Lower leg skin (tissue), 4 donors: ENCODE results near the gene SUFU. TPM values are rescaled to one million over a fixed set of nuclear protein-coding genes. Genes with fewer than 3 reads are reported as not detected.

Experiments used
- DNase-seq, 2 donors: peaks; one replicate each; pipeline ENCODE4 v3.0.0-alpha.2; 2019; ENCODE audit warnings: low spot score in 2 of 2
- H3K4me3 ChIP-seq: fragments of 200-600 bp; sonication (generic); 2 replicates; pipeline ENCODE4 v1.5.1; 2017; ENCODE audit warnings: mild to moderate bottlenecking, low read depth; ENCODE audit not compliant: poor library complexity, severe bottlenecking
- CTCF ChIP-seq, 3 donors: fragments of 450-650 bp; IDR thresholded peaks; one replicate each; pipeline ENCODE4 v1.5.1; 2016; ENCODE audit warnings: antibody characterized with exemption in 3 of 3, mild to moderate bottlenecking in 3 of 3, moderate library complexity in 2 of 3
- POLR2A ChIP-seq, 2 donors: fragments of 450-650 bp; IDR thresholded peaks; one replicate each; pipeline ENCODE4 v1.6.1; 2016 to 2017; ENCODE audit warnings: antibody characterized with exemption in 2 of 2, mild to moderate bottlenecking in 1 of 2, moderate library complexity in 1 of 2
- WGBS, 2 donors: methylation state at CpG; one replicate each; pipeline ENCODE4 v1.1.5; 2018; 5-methylcytosine and 5-hydroxymethylcytosine counted together
- intact Hi-C: fragments of 100-400 bp; cut with DNase I; formaldehyde crosslinking; loops from one replicate; pipeline ENCODE4 v1.15.0; 2023; ENCODE audit warnings: low total_unique reads
- total RNA-seq, 4 donors: library from RNA; depleted of rRNA; stranded (reverse); fragments of >200 nt; gene quantifications; one replicate each; pipeline ENCODE4 v1.1.0, GENCODE V29; 2016

The SUFU gene
- total RNA-seq, 4 donors from 2014 or later = 15.8 to 19.8 (median 18.0) TPM

DNA sequence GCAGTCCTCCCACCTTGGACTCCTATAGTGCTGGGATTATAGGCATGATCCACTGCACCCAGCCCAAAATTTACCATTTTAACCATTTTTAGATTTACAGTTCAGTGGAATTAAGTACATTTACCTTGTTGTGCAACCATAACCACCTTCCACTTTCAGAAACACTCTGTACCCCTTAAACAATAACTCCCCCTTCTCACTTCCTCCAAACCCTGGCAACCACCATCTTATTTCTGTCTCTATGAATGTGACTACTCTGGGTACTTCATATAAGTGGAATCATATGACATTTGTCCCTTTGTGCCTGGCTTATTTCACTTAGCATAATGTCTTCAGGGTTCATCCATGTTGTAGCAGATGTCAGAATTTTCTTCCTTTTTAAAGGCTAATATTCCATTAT, 33.6 kb downstream of the SUFU start:
- no peak overlapping the region for H3K4me3 ChIP-seq
- DNase-seq = no peak
- intact Hi-C loops = no loop called here
- TF ChIP-seq CTCF (IDR thresholded peaks at IDR 0.05) (no peak), POLR2A (IDR thresholded peaks at IDR 0.05) (no peak)

DNA sequence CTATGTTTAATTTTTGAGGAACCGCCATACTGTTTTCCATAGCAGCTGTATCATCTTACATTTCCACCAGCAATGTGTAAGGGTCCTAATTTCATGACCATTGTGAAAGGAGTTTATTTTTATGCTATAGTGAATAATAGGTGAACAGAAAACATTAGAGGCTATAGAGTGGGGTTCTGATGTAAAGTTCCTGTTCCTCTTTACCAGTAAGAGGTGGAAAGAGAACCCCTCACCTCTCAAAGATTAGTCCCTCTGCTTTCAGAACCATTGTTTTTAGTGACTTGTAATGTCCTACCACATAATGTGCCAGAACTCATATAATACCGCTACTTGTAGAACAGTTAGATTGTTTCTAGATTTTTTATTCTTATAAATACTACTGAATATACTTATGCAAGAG, 34.2 kb downstream of the SUFU start:
- intact Hi-C loops = no loop called here
- 96 to 97% methylated on average over 2 of the region's 2 CpGs for WGBS, 2 donors
- no peak overlapping the region for H3K4me3 ChIP-seq
- no peak for DNase-seq
- TF ChIP-seq CTCF (IDR thresholded peaks at IDR 0.05) (no peak), POLR2A (IDR thresholded peaks at IDR 0.05) (no peak)

DNA sequence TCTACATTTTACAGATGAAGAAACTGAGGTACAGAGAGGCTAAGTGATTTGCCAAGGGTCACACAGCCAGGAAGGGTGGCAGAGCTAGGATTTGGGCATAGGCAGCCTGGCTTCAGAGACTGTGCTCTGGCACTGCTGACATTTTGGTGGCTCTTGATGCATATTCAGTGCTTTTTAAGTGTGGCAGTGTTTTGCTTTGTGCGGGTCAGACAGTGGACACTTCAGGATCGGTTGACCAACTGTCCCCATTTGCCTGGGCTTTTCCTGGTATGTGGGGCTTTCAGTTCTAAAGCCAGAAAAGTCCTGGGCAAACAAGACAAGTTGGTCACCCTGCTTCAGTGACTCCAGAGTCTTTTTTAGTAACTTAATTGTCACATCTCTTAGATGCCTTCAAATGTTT, 35.0 kb downstream of the SUFU start:
- WGBS, 2 donors = 84 to 87% methylated on average over 2 of the region's 2 CpGs
- TF ChIP-seq CTCF (IDR thresholded peaks at IDR 0.05) (no peak), POLR2A (IDR thresholded peaks at IDR 0.05) (no peak)
- DNase-seq = no peak
- intact Hi-C loops = no loop called here
- no peak overlapping the region for H3K4me3 ChIP-seq

- TF ChIP-seq POLR2A (IDR thresholded peaks at IDR 0.05) (no peak), CTCF (IDR thresholded peaks at IDR 0.05) (no peak)
- WGBS, 2 donors = 69 to 82% methylated on average over 1 of the region's 1 CpG
Observed at GRCh38 chr10:102540023-102540422, 36.3 kb downstream of the SUFU start.

DNA sequence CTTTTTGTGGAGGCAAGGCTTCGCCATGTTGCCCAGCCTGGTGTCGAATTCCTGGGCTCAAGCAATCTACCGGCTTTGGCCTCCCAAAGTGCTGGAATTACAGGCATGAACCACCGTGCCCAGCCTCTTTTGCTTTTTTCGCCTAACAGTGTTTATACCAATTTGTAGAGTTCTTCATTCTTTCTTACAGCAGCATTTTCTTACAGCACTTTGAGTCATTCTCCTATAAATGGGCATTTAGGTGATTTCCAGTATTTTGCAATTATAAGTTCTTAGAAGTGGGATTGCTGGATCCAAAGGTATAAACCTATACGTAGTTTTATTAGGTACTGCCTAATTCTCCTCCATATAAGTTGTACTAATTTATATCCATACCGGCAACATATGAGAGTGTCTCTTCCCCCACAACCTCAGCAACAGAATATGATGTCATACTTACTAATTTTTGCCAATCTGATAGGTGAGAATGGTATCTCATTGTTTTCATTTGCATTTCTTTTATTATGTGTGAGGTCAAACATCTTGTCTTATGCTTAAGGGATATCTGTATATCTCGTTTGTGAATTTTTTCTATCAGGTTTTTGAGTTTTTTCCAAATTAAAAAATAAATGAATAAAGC, 39.1 kb downstream of the SUFU start:
- 80 to 84% methylated on average over 8 of the region's 8 CpGs for WGBS, 2 donors
- intact Hi-C loops = no loop called here

More at GRCh38 chr10:102540023-102540422, 36.3 kb downstream of the SUFU start:
- H3K4me3 ChIP-seq = no peak overlapping the region
- intact Hi-C loops = no loop called here
- no peak for DNase-seq

More for the DNA sequence above, 39.1 kb downstream of the SUFU start:
- no peak overlapping the region for H3K4me3 ChIP-seq
- no peak for TF ChIP-seq POLR2A (IDR thresholded peaks at IDR 0.05)
- TF ChIP-seq CTCF (IDR thresholded peaks at IDR 0.05) = no peak
- no peak for DNase-seq
